ENCODE data around the gene LENG8. TPM values are rescaled to one million over a fixed set of nuclear protein-coding genes. Genes with fewer than 3 reads are reported as not detected.

The LENG8 gene
- 100 to 1,000 TPM; 157 to 214 (median 199) TPM for total RNA-seq
- long read RNA-seq, donor 1, partial matches to known transcripts = 13 of 67 reads
- long read RNA-seq, donor 1, other reads (novel, unspliced or antisense) = 52 of 67 reads
- long read RNA-seq, donor 2, partial matches to known transcripts = 0 of 12 reads
- long read RNA-seq, donor 2, other reads (novel, unspliced or antisense) = 11 of 12 reads

GRCh38 chr19:54448774-54449700 lies at the start of gene LENG8:
Gene LENG8, plus strand, starts transcription at chr19:54449199. Its CDS starts 2,146 bp downstream, at chr19:54451345.
- Histone ChIP-seq H3K9me3 (no peaks in the 10 kb centered on the region), H3K4me3 (peak within 1 kb of the TSS; percentile 79), H3K36me3 (ENCODE audit: low read depth) (peaks cover 1% of the 10 kb centered on the region), H3K4me1 (ENCODE audit: low read depth) (peaks cover 30% of the 10 kb centered on the region)
- no peak for TF ChIP-seq CTCF (IDR thresholded peaks at IDR 0.05)
- intact Hi-C loops (cut with DNase I, micrococcal nuclease) = no loop called here
- DNase-seq (peak; percentile 98 to 99 (median 98)), ATAC-seq (peak; percentile 92)

GRCh38 chr19:54400913-54401312 lies 48.1 kb upstream of the LENG8 start:
- no peaks in the 10 kb centered on the region for H3K9me3 ChIP-seq
- TF ChIP-seq CTCF (IDR thresholded peaks at IDR 0.05) = no peak
- H3K36me3 ChIP-seq (ENCODE audit: low read depth) = no peaks in the 10 kb centered on the region
- no peak for ATAC-seq
- intact Hi-C loops (cut with DNase I, micrococcal nuclease) = no loop called here
- H3K4me3 ChIP-seq = no peak overlapping the region
- DNase-seq = no peak
- H3K4me1 ChIP-seq (ENCODE audit: low read depth) = no peaks in the 10 kb centered on the region

GRCh38 chr19:54403054-54403453 lies 45.9 kb upstream of the LENG8 start:
- Histone ChIP-seq H3K4me1 (ENCODE audit: low read depth) (no peaks in the 10 kb centered on the region), H3K4me3 (no peak overlapping the region)
- TF ChIP-seq CTCF (IDR thresholded peaks at IDR 0.05) = no peak

GRCh38 chr19:54405628-54406027 lies 43.4 kb upstream of the LENG8 start:
- H3K9me3 ChIP-seq = no peaks in the 10 kb centered on the region
- DNase-seq = no peak
- no peak for ATAC-seq
- no peaks in the 10 kb centered on the region for H3K4me1 ChIP-seq (ENCODE audit: low read depth)
- no peak overlapping the region for H3K4me3 ChIP-seq
- no peak for TF ChIP-seq CTCF (IDR thresholded peaks at IDR 0.05)
- H3K36me3 ChIP-seq (ENCODE audit: low read depth) = no peaks in the 10 kb centered on the region
- intact Hi-C loops (cut with DNase I, micrococcal nuclease) = no loop called here

More at GRCh38 chr19:54403054-54403453, 45.9 kb upstream of the LENG8 start:
- Histone ChIP-seq H3K9me3 (no peaks in the 10 kb centered on the region), H3K36me3 (ENCODE audit: low read depth) (no peaks in the 10 kb centered on the region)
- intact Hi-C loops (cut with DNase I, micrococcal nuclease) = no loop called here
- no peak for DNase-seq
- no peak for ATAC-seq

- Histone ChIP-seq H3K4me3 (no peak overlapping the region), H3K4me1 (ENCODE audit: low read depth) (no peaks in the 10 kb centered on the region), H3K36me3 (ENCODE audit: low read depth) (no peaks in the 10 kb centered on the region), H3K9me3 (no peaks in the 10 kb centered on the region)
- ATAC-seq (no peak), DNase-seq (no peak)
- intact Hi-C loops (cut with DNase I, micrococcal nuclease) = no loop called here
- TF ChIP-seq CTCF (IDR thresholded peaks at IDR 0.05) = no peak
Observed at GRCh38 chr19:54407780-54408179, 41.2 kb upstream of the LENG8 start.
